ENCODE results near the gene PLA2G15. TPM values are rescaled to one million over a fixed set of nuclear protein-coding genes. Genes with fewer than 3 reads are reported as not detected.

PLA2G15 gene
- total and polyA plus RNA-seq, 12 donors, result 6.0 to 37.1 (median 23.2) TPM

DNA sequence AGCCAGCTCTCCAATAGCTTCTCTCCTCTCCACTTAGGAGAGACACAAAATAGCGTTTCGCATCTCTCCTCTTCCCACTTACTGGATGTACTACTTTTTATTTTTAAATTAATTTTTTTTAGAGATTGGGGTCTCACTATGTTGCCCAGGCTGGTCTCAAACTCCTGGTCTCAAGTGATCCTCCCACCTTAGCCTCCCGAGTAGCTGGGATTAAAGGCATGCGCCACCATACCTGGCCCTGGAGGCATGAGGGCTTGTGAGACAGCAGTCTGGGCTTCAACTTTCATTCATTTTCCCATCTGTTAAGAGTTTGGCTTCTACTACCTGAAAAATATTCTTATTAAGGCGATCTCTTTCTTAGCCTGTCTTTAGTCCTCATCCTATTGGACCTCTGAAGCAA lies 47.3 kb downstream of the PLA2G15 start:
- H3K27me3 ChIP-seq, result no peaks in the 10 kb centered on the region
- no peak overlapping the region for H3K4me3 ChIP-seq
- no peak for TF ChIP-seq CTCF (IDR thresholded peaks at IDR 0.05)
- intact Hi-C loops (cut with DNase I), result no loop called here
- peaks cover 0 to 64% of the 10 kb centered on the region in 2 donors for H3K36me3 ChIP-seq (replicated peaks in 1 of 2)
- no peaks in the 10 kb centered on the region for H3K9me3 ChIP-seq (replicated peaks in 1 of 3)
- no peak for DNase-seq
- H3K27ac ChIP-seq, result no peak overlapping the region
- WGBS, 4 donors, result 94 to 99% (median 96%) methylated on average over 5 of the region's 5 CpGs
- H3K4me1 ChIP-seq (replicated peaks in 1 of 2), result peaks cover 20 to 34% of the 10 kb centered on the region in 2 donors

DNA sequence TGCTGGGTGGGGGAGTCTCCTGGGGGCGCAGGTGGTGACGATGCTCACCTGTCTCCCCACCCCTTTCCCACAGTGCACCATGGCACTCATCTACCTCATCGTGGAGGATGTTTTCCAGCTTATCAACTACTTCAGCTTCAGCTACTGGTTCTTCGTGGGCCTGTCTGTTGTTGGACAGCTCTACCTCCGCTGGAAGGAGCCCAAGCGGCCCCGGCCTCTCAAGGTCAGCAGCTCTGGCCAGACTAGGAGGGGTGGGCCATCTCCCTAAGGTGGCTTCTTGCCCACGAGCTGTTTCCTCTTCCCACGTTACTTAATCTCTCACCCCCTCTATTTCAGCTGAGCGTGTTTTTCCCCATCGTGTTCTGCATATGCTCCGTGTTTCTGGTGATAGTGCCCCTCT lies 51.1 kb downstream of the PLA2G15 start:
- WGBS, 4 donors, result 45 to 61% (median 51%) methylated on average over 11 to 12 of the region's 12 CpGs
- Histone ChIP-seq H3K27ac (peak overlapping the region in 3 of 5 donors; percentile 21 to 85 (median 77)), H3K4me3 (no peak overlapping the region), H3K4me1 (replicated peaks in 1 of 2) (peaks cover 26 to 39% of the 10 kb centered on the region in 2 donors), H3K9me3 (replicated peaks in 1 of 3) (no peaks in the 10 kb centered on the region), H3K27me3 (no peaks in the 10 kb centered on the region), H3K36me3 (replicated peaks in 1 of 2) (peaks cover 0 to 79% of the 10 kb centered on the region in 2 donors)
- DNase-seq, result peak; percentile 33 to 82 (median 69)
- TF ChIP-seq POLR2A (IDR thresholded peaks at IDR 0.05) (no peak), CTCF (IDR thresholded peaks at IDR 0.05) (no peak)
- intact Hi-C loops (cut with DNase I), result no loop called here

DNA sequence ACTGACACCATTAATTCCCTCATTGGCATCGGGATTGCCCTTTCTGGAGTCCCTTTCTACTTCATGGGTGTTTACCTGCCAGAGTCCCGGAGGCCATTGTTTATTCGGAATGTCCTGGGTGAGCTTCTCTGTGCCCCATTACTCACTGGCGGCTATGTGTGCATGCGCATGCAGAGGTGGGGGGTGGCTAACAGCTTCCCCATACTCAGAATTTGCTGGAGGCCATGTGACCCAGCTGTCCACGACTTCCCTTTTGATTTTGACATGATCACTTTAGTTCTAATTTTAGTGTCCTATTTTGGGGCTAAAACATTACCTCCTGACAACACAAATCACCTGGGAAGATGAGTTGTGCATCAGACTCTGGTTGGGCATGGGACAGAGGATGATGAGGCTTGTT lies 51.5 kb downstream of the PLA2G15 start:
- TF ChIP-seq CTCF (IDR thresholded peaks at IDR 0.05), result no peak
- TF ChIP-seq POLR2A (IDR thresholded peaks at IDR 0.05), result no peak
- intact Hi-C loops (cut with DNase I), result no loop called here
- peaks cover 26 to 39% of the 10 kb centered on the region in 2 donors for H3K4me1 ChIP-seq (replicated peaks in 1 of 2)
- H3K36me3 ChIP-seq (replicated peaks in 1 of 2), result peaks cover 0 to 82% of the 10 kb centered on the region in 2 donors
- H3K27ac ChIP-seq, result peak overlapping the region in 3 of 5 donors; percentile 21 to 85 (median 77)
- peak in 2 of 7 donors; percentile 24 to 31 for DNase-seq
- H3K27me3 ChIP-seq, result no peaks in the 10 kb centered on the region
- WGBS, 4 donors, result 72 to 82% (median 78%) methylated on average over 6 of the region's 6 CpGs
- no peaks in the 10 kb centered on the region for H3K9me3 ChIP-seq (replicated peaks in 1 of 3)
- H3K4me3 ChIP-seq, result no peak overlapping the region

DNA sequence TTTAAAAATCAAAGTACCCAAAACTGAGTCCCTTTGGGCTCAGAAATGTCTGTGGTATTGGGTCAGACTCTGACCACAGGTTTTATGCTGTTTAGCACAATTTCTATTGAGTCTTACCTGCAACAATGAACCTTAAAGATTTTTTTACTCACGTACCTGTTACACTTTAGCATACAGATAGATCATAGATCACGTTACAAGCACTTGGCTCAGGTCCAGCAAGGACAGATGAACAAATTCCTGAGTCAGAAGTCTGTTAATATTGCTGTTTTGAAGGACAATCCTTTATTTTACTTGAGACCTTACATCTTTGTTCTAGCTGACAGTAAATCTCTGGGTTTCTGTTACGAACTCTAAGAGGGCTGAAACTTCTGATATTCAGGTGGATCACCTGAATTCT lies 52.7 kb downstream of the PLA2G15 start:
- peak overlapping the region in 4 of 5 donors; percentile 67 to 85 (median 78) for H3K27ac ChIP-seq

More for the DNA sequence above, 52.7 kb downstream of the PLA2G15 start:
- intact Hi-C loops (cut with DNase I), result no loop called here
- no peaks in the 10 kb centered on the region for H3K9me3 ChIP-seq (replicated peaks in 1 of 3)
- no peak overlapping the region for H3K4me3 ChIP-seq
- 32 to 43% (median 36%) methylated on average over 3 of the region's 3 CpGs for WGBS, 4 donors
- peaks cover 26 to 39% of the 10 kb centered on the region in 2 donors for H3K4me1 ChIP-seq (replicated peaks in 1 of 2)
- H3K36me3 ChIP-seq (replicated peaks in 1 of 2), result peaks cover 0 to 82% of the 10 kb centered on the region in 2 donors
- no peak for TF ChIP-seq CTCF (IDR thresholded peaks at IDR 0.05)
- TF ChIP-seq POLR2A (IDR thresholded peaks at IDR 0.05), result no peak
- H3K27me3 ChIP-seq, result no peaks in the 10 kb centered on the region
- DNase-seq, result peak in 6 of 7 donors; percentile 32 to 74 (median 65)

Data from adrenal gland (tissue), 12 donors.